Globus pallidus (tissue), 1 donor: ENCODE data around the gene ZFY.
"Not testable (repeated sequence)": the region's sequence is repeated elsewhere in the genome, so short reads cannot be mapped to it uniquely, and the experiment has no call there.

Source experiments
- DNase-seq: peaks from one replicate; pipeline ENCODE4 v3.0.0-alpha.2; 2015; ENCODE audit warnings: low spot score

The ZFY gene

DNA sequence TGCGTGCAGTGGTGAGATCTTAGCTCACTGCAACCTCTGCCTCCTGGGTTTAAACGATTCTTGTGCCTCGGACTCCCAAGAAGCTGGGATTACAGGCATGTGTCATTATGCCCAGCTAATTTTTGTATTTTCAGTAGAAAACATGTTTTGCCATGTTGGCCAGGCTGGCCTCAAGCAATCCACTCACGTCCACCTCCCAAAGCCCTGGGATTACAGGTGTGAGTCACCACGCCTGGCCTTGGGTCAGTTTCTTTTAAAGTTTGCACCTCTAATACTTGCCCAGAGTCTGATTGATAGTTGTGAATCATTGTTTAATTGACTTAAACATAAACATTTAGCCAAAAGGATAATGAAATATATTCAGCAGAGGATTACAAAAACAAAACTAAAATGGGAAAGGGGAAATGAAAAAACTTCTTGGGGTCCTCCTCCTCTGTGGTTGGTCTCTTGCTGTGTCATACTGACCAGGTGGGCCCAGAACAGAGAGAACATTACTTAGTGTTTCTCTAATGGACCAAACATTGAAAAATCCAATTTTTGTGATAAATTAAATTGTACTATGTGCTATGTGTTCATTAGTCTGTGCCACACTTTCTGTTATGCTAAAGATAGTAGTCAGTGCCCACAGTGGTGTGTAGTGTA is 38.0 kb downstream of the ZFY start:
- no peak for DNase-seq

DNA sequence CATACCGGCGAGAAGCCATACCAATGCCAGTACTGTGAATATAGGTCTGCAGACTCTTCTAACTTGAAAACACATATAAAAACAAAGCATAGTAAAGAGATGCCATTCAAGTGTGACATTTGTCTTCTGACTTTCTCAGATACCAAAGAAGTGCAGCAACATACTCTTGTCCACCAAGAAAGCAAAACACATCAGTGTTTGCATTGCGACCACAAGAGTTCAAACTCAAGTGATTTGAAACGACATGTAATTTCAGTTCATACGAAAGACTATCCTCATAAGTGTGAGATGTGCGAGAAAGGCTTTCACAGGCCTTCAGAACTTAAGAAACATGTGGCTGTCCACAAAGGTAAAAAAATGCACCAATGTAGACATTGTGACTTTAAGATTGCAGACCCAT is 44.1 kb downstream of the ZFY start:
- DNase-seq, result no peak

DNA sequence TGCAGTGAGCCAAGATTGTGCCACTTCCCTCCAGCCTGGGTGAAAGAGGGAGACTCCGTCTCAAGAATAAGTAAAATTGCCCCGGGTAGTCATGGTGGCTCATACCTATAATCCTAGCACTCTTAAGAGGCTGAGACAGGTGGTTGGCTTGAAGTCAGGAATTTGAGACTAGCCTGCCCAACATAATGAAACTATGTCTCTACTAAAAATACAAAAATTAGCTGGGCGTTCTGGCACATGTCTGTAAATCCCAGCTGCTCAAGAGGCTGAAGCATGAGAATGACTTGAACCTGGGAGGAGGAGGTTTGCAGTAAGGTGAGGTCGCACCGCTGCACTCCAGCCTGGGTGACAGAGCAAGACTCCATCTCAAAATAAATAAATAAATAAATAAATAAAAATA is 49.3 kb downstream of the ZFY start:
- no peak for DNase-seq

DNA sequence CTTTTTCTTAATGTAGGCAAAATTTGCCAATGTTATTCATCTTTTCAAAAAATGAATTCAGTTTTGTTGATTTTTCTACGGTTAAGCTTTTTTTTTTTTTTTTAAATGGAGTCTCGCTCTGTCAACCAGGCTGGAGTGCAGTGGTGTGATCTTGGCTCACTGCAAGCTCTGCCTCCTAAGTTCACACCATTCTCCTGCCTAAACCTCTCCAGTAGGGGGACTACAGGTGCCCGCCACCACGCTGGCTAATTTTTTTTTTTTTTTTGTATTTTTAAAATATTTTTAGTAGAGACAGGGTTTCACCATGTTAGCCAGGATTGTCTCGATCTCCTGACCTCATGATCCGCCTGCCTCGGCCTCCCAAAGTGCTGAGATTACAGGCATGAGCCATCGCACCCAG is 52.0 kb downstream of the ZFY start:
- DNase-seq, result not testable (repeated sequence)

DNA sequence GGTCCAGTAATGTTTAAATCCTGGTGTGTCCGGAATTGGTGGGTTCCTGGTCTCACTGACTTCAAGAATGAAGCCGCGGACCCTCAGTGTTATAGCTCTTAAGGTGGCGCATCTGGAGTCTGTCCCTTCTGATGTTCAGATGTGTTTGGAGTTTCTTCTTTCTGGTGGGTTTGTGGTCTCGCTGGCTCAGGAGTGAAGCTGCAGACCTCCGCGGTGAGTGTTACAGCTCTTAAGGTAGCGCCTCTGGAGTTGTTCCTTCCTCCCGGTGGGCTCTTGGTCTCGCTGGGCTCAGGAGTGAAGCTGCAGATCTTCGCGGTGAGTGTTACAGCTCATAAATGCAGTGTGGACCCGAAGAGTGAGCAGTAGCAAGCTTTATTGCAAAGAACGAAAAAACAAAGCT is 62.2 kb downstream of the ZFY start:
- not testable (repeated sequence) for DNase-seq

DNA sequence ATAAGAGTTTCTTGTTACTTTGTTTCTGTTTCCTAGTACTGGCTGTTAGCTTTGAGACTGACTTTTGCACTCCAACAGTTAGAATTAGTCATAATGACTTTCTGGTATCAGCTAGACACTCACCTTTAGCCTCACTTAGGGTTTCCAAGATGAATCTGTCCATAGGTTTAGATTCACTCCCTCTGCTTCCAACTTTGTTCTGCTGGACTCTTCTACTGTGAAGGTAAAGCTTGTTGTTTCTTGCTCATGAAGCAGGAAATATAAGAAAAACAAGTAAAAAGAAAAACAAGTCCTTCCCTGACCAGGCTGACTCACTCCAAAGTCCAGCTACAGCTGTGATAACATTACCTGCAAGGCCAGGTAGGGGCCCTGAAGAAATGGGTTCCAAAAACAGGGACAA is 67.0 kb downstream of the ZFY start:
- DNase-seq, result no peak

DNA sequence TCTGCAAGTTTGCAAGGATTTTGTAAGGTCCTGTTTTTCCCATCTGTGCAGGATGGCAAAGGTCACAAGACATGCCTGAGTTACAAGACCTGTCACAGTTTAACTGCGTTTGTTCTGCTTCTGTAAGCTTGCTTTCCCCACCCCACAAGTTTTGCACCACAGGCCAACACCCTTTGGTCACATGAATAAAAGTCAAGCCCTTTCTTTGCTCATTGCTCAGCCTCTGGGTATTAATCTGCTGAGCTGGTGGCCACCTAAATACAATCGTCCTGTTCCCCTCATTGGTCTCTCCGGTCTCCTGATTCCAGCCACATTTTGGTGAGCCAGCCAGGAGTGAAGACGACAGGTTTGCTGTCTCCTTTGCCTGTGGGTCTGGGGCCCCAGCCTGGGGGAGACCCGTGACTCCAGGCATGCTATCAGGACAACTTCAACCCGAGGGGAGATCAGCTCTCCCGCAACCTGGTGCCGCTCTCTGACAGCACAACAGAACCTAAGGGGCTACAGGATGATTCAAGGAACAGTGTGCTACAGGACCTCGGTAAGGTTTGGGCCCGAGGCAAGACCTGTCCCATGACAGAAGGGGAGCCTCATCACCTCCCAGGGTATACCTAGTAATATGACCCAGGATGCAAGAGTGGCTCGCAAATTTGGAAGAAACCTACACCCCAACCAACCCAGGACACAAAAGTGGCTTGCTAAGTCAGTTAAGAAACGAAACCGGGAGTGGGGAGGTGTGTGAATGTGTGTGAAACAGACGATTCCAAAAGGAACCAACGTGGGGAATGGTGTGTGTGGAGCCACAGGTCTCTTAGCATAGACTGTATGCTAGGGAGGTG is 67.7 kb downstream of the ZFY start:
- DNase-seq, result no peak

DNA sequence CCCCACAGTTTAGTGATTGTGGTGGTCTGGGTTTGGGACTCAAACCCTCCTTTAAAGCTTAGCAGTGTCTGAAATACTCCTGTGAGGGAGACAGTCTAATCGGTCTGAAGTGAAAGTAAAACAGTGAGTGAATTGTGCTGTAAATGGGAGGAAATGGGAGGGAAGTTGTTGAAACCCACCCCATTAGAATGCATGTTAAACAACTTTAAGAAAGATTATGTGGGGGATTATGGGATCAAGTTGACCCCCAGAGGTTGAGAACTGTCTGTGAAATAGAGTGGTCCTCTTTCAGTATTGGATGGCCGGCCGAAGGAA is 68.3 kb downstream of the ZFY start:
- no peak for DNase-seq

DNA sequence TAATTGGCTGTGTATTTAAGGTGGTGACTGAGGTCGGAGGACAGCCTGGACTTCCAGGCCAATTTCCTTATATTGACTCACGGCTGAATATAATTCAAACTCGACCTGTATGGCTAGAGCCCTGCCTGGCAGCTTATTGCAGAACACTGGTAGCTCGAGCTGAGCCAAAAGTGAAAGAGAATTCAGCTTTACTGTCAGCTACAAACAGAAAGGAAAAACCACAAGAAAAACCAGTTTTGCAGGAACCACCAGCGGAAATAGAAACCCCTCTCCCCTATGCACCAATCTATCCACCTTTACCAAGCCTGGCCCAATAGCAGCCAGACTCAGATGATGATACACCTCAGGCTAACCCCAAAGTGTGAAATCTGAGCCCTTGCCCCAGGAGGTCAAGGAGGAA is 68.7 kb downstream of the ZFY start:
- DNase-seq, result no peak

DNA sequence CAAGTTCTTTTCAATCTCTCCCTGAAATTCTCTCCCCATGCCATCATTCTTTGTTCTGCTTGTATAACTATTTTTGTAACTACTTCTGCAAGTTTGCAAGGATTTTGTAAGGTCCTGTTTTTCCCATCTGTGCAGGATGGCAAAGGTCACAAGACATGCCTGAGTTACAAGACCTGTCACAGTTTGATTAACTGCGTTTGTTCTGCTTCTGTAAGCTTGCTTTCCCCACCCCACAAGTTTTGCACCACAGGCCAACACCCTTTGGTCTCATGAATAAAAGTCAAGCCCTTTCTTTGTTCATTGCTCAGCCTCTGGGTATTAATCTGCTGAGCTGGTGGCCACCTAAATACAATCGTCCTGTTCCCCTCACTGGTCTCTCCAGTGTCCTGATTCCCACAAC is 70.8 kb downstream of the ZFY start:
- not testable (repeated sequence) for DNase-seq

DNA sequence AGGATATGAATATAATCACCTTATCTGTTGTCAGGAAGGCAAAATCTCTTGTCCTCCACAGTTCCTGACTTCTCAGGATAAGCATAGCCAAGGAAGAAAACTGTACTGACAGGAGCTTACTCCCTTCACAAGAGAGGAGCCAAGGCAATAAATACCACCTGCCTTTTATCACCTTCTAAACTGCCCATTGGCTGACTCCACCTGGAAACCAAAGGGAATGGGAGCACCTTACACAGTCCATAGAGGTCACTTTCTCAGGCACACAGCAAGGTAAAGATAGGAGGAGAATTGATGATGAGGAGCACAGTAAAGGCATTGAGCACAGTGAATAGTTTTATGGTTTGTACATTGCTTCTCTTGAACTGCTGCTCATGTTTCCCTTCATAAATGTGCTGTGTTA is 72.8 kb downstream of the ZFY start:
- DNase-seq, result no peak

DNA sequence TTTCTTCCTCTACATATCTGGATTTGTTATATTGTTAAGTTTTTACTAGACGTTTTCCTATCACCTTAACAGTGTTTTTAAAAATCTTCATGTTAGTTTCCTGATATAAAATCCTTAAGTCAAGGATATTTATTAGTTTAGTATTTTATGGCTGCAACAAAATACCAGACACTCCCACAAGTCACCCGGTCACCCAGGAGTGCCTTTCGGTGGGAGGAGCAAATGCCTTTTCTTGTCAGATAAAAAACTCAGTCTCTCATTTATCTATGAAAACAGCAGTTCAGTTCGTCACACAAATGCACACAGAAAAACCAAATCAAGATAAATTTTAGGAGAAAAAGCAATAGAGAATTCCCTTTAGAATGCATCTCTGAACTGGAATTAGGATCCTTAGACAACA is 77.0 kb downstream of the ZFY start:
- no peak for DNase-seq

DNA sequence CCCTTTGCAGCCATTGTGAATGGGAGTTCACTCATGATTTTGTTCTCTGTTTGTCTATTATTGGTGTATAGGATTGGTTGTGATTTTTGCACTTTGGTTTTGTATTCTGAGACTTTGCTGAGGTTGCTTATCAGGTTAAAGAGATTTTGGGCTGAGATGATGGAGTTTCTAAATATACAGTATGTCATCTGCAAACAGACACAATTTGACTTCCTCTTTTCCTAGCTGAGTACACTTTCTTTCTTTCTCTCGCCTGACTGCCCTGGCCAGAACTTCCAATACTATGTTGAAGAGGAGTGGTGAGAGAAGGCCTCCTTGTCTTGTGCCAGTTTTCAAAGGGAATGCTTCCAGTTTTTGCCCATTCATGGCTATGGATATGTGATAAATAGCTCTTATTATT is 81.4 kb downstream of the ZFY start:
- no peak for DNase-seq

DNA sequence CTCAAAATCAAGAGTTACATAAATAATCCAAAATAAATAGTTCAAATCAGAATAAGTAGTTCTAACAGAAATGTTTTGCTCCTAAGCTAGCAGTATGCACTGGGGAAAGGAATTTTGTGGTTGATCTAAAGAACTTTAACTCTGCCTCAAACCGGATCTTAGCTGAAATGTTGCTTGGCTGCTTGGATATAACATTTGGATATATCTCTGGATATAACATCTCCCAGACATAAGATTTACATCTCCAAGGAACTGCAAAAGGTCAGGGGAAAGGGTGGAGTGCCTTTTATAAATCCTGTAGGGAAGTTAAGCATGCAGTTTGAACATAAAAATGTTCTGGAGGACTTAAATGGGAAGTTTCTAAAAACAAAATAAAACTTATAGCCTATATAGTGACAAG is 83.4 kb downstream of the ZFY start:
- DNase-seq, result no peak

DNA sequence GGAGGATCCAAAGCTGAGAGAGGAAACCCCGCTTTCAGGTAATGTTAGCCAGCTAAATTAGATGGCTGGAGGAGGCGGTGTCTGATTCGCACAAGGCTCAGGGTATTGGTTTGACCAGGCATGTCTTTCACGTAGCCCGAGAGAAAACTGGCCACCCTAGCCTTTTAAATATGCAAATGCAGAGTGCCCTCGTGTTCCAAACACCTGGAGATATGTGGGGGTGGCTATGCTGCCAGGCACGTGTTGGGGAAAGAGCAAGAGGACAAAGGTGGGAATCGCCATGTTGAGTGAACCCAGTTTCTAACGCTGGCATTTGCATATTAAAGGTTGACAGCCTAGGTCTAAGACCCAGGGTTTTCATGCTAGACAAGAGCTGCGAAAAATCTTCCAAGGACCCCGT is 84.4 kb downstream of the ZFY start:
- no peak for DNase-seq

DNA sequence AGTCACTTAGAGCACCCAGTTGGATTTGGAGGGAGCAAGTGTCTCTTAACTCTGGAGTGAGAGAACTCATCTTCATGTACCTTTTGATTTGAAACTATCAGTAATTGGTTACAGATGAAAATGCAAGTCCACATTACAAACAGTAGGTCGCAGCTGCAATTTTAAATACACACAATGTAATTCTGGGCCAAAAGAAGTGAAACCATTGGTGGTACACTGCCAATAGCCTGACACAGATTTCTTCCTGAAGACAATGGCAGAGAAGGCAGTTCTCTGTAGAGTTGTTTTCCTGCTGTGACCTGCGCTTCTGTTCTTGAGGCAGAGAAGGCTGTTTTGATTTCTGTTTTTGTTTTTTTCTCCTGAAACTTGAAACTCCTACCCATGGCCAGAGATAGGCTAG is 86.0 kb downstream of the ZFY start:
- no peak for DNase-seq

DNA sequence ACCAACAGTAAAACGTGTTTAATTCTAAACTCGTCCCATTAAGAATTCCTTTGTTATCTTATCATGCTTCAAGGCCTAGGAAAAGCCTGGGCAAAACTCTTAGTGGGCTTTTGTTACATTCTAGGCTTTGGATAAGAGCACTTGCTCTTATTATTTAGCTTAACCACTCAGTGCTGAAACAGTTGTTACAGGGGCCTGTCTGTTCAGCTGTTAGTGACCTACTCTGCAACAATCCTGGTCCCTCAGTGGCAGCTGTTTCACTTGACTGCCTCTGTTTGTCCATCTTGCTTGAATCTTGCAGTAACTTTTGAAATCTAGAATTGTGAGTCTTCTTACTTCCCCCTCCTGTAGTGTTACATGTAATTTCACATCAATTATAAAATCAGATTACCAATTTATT is 88.4 kb downstream of the ZFY start:
- DNase-seq, result no peak

DNA sequence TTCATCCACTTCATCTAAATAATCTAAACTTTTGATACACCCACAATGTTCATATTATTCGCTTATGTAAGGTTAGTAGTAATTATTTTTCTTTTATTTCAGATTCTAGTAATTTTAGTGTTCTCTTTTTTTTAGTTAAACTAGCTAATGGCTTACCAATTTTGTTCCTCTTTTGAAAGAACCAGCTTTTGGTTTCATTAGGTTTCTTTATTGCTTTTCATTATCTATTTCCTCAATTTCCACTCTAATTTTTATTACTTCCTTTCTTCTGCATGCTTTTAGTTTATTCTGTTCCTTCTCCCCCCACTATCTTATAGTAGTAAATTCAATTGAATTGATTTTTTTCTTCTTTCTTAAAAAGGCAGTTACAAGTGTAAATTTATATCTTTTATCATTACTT is 90.2 kb downstream of the ZFY start:
- no peak for DNase-seq
